BJ (cell line): ENCODE results near the gene NDUFV1. TPM values are rescaled to one million over a fixed set of nuclear protein-coding genes. Genes with fewer than 3 reads are reported as not detected.
A peak's percentile ranks its signal among the peaks of the same experiment; 100 is the strongest.

Source experiments
- CTCF ChIA-PET: fragments of 350-600 bp; formaldehyde crosslinking; extraction: SDS; loops from one replicate; lab custom pipeline; 2021; ENCODE audit warnings: antibody characterized with exemption, inconsistent platforms; lab: Yijun Ruan, JAX
- POLR2A ChIA-PET: fragments of 300-600 bp; sonication (Branson Sonifier 250); formaldehyde crosslinking; extraction: SDS; loops from one replicate; lab custom pipeline; 2021; ENCODE audit warnings: antibody characterized with exemption; lab: Charles Lee
- DNase-seq: peaks from one replicate; pipeline ENCODE4 v3.0.0-alpha.2; 2011; ENCODE audit warnings: low read depth
- H3K27me3 ChIP-seq: 2 replicates; pipeline ENCODE4 v1.6.0; 2011; ENCODE audit warnings: low read length; ENCODE audit not compliant: control insufficient read depth, insufficient read depth
- H3K36me3 ChIP-seq: 2 replicates; pipeline ENCODE4 v1.5.1; 2011; ENCODE audit warnings: low read length; ENCODE audit not compliant: control insufficient read depth, insufficient read depth
- H3K4me3 ChIP-seq: 2 replicates; pipeline ENCODE4 v1.5.1; 2011; ENCODE audit warnings: low read depth, mild to moderate bottlenecking, control low read depth, low read length
- CTCF ChIP-seq: IDR thresholded peaks from 2 replicates; pipeline ENCODE4 v1.5.1; 2011; ENCODE audit warnings: low read depth, mild to moderate bottlenecking, control low read depth, inconsistent platforms, low read length, moderate library complexity; ENCODE audit not compliant: insufficient read depth
- polyA plus RNA-seq: library from polyadenylated mRNA; depleted of rRNA; stranded (reverse); fragments of >200 nt; gene quantifications from 2 replicates; pipeline ENCODE4 v1.2.3, GENCODE V29; 2011

Gene NDUFV1
- polyA plus RNA-seq, 1 experiment = 149 TPM

- H3K36me3 ChIP-seq = peaks cover 8% of the 10 kb centered on the region; the same call in 1 of the 2 replicates
- H3K27me3 ChIP-seq = peaks cover 12% of the 10 kb centered on the region
- no peak for DNase-seq
- ChIA-PET CTCF (interaction anchor here (0.6 to 4.5 kb wide), 15 partner anchors 8 to 689 kb away, joined by 3 to 50 read pairs (median 3); partner anchors contain the start of genes NUDT8 and RAD9A), POLR2A (interaction anchor here (0.9 kb wide), 1 partner anchor 20 kb away, joined by 6 read pairs; no protein-coding TSS in a partner anchor)
- TF ChIP-seq CTCF = no peak
- H3K4me3 ChIP-seq = peak overlapping the region; percentile 94
These were observed 22.4 kb upstream of the NDUFV1 start for GRCh38 chr11:67584205-67584880.

GRCh38 chr11:67584881-67585873, 21.6 kb upstream of the NDUFV1 start:
- ChIA-PET POLR2A (no interaction called here), CTCF (interaction anchor here (0.7 to 4.5 kb wide), 7 partner anchors 11 to 690 kb away, joined by 3 to 50 read pairs (median 3); partner anchors contain the start of gene NUDT8)
- Histone ChIP-seq H3K4me3 (peak overlapping the region; percentile 94), H3K27me3 (peaks cover 8% of the 10 kb centered on the region), H3K36me3 (peaks cover 8% of the 10 kb centered on the region; the same call in 1 of the 2 replicates)
- DNase-seq = no peak
- TF ChIP-seq CTCF = no peak

- peaks cover 6% of the 10 kb centered on the region for H3K27me3 ChIP-seq
- ChIA-PET POLR2A (no interaction called here), CTCF (interaction anchor here (1.5 to 4.5 kb wide), 2 partner anchors 10 to 13 kb away, joined by 4 to 50 read pairs; no protein-coding TSS in a partner anchor)
- H3K4me3 ChIP-seq = no peak overlapping the region
- TF ChIP-seq CTCF = no peak
- H3K36me3 ChIP-seq = peaks cover 8% of the 10 kb centered on the region; the same call in 1 of the 2 replicates
- DNase-seq = no peak
These were observed 20.8 kb upstream of the NDUFV1 start for GRCh38 chr11:67585911-67586310.

GRCh38 chr11:67586568-67587250, 20.0 kb upstream of the NDUFV1 start:
- no peak overlapping the region for H3K4me3 ChIP-seq
- no peak for DNase-seq
- ChIA-PET CTCF (interaction anchor here (1.1 to 1.5 kb wide), 2 partner anchors 9 to 14 kb away, joined by 3 to 4 read pairs; no protein-coding TSS in a partner anchor), POLR2A (no interaction called here)
- peaks cover 8% of the 10 kb centered on the region; the same call in 1 of the 2 replicates for H3K36me3 ChIP-seq
- H3K27me3 ChIP-seq = peaks cover 2% of the 10 kb centered on the region; the same call in 1 of the 2 replicates
- no peak for TF ChIP-seq CTCF
